Measurements from ENCODE around the gene RNU6-8.

The RNU6-8 gene

DNA sequence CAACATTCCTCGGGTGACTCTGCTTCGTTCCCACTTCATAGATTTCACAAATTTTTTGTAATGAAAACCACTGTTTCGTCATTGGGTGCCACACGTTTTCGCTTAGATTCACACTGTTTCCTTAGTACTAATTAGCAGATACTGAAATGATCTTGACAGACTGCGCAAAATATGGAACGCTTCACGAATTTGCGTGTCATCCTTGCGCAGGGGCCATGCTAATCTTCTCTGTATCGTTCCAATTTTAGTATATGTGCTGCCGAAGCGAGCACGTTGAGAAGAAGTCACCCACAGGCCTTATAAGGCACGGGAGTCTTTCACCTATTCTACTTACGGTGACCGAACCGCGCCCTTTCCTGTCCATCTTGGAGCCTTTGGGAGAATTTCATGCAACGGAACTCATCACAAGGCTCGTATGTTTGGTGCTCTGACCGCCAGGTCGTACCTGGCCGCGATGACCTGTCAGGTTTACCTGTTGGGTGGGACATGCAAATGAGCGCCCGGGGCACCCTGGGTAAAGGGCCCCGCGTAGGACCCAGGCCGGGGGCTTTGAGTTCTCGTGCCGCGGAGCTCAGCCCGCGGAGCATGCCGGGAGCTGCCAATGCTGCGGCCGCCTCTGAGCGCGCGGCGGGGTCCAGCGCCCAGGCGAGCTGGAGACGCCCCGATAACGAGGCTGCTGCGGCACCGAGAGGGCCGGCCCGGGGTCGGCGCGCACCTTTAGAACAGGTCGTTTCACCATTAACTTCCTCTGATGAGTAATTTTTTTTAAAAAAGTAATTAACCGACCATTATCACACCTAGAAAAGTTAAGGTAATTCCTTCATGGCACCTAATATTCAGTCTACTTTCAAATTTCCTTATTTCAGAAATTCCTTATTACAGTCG, at the start of gene RNU6-8 (continued):
- TF ChIP-seq ZBTB11 (tag by site-specific recombination; conservative IDR thresholded peaks at IDR 0.05; ENCODE audit: low read depth), result no peak
- peak; percentile 61 for TF ChIP-seq ZNF335 (tag by site-specific recombination; conservative IDR thresholded peaks at IDR 0.05)

GRCh38 chr14:32252030-32252670, 49.1 kb upstream of the RNU6-8 start:
- Histone ChIP-seq H3K36me3 (ENCODE audit: control insufficient read depth in 2 of 2, insufficient read depth in 1 of 2, low read length in 2 of 2) (no peaks in the 10 kb centered on the region), H3K27ac (ENCODE audit: extremely low read depth, low read depth, low read length) (no peak overlapping the region), H3K9me3 (ENCODE audit: control insufficient read depth, insufficient read depth, low read depth, low read length) (no peaks in the 10 kb centered on the region), H3K4me3 (ENCODE audit: low read depth, low read length) (no peak overlapping the region), H3K4me1 (ENCODE audit: control insufficient read depth, insufficient read depth, low read length) (no peaks in the 10 kb centered on the region)
- POLR2A ChIA-PET, result interaction anchor here (0.6 kb wide), 1 partner anchor 215 kb away, joined by 3 read pairs; no protein-coding TSS in a partner anchor
- CTCF ChIA-PET, result interaction anchor here (0.6 to 5.6 kb wide), 29 partner anchors 56 to 1994 kb away, joined by 3 to 38 read pairs (median 4); no protein-coding TSS in a partner anchor
- TF ChIP-seq ZNF10 (tag by site-specific recombination; IDR thresholded peaks at IDR 0.05), result 0 out of 2 replicates have a peak, but pooled peaks have one; percentile 14
- TF ChIP-seq, protein P1, sequence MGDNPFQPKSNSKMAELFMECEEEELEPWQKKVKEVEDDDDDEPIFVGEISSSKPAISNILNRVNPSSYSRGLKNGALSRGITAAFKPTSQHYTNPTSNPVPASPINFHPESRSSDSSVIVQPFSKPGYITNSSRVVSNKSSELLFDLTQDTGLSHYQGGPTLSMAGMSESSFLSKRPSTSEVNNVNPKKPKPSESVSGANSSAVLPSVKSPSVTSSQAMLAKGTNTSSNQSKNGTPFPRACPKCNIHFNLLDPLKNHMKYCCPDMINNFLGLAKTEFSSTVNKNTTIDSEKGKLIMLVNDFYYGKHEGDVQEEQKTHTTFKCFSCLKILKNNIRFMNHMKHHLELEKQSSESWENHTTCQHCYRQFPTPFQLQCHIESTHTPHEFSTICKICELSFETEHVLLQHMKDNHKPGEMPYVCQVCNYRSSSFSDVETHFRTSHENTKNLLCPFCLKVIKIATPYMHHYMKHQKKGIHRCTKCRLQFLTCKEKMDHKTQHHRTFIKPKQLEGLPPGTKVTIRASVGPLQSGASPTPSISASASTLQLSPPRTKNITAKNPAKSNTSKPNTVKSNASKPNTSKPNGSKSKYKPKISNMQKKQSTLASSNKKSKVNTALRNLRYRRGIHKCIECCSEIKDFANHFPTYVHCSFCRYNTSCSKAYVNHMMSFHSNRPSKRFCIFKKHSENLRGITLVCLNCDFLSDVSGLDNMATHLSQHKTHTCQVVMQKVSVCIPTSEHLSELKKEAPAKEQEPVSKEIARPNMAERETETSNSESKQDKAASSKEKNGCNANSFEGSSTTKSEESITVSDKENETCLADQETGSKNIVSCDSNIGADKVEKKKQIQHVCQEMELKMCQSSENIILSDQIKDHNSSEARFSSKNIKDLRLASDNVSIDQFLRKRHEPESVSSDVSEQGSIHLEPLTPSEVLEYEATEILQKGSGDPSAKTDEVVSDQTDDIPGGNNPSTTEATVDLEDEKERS (tag by site-specific recombination; IDR thresholded peaks at IDR 0.05), result no peak
- no peak for TF ChIP-seq ZNF521 (tag by site-specific recombination; IDR thresholded peaks at IDR 0.05)
- TF ChIP-seq ZNF394 (tag by site-specific recombination; IDR thresholded peaks at IDR 0.05; ENCODE audit: borderline replicate concordance), result no peak
- no peak for TF ChIP-seq ZBTB49 (tag by site-specific recombination; IDR thresholded peaks at IDR 0.05; ENCODE audit: low read depth)
- peak; percentile 60; the same call in 1 of the 2 replicates for TF ChIP-seq ZSCAN30 (tag by site-specific recombination; IDR thresholded peaks at IDR 0.05)
- TF ChIP-seq ZNF2 (tag by site-specific recombination; IDR thresholded peaks at IDR 0.05), result peak; percentile 68; the same call in 1 of the 2 replicates
- TF ChIP-seq OVOL3 (tag by site-specific recombination; IDR thresholded peaks at IDR 0.05), result no peak
- TF ChIP-seq TRIM28 (IDR thresholded peaks at IDR 0.05; ENCODE audit: borderline replicate concordance, low read length), result 0 out of 2 replicates have a peak, but pooled peaks have one; percentile 49
- no peak for TF ChIP-seq ZNF292 (tag by site-specific recombination; IDR thresholded peaks at IDR 0.05; ENCODE audit: borderline replicate concordance, low read depth)
- TF ChIP-seq ZNF76 (tag by site-specific recombination; IDR thresholded peaks at IDR 0.05; ENCODE audit: borderline replicate concordance, low read depth), result no peak
- peak; percentile 92 for TF ChIP-seq ZNF654 (tag by site-specific recombination; IDR thresholded peaks at IDR 0.05; ENCODE audit: low read depth)
- TF ChIP-seq ZBTB1 (tag by site-specific recombination; IDR thresholded peaks at IDR 0.05), result no peak
- peak; percentile 34 for TF ChIP-seq ZBTB8A (tag by site-specific recombination; IDR thresholded peaks at IDR 0.05)
- no peak for TF ChIP-seq KLF17 (tag by site-specific recombination; IDR thresholded peaks at IDR 0.05)
- no peak for TF ChIP-seq ZFHX2 (tag by site-specific recombination; conservative IDR thresholded peaks at IDR 0.05)
- TF ChIP-seq WT1 (tag by site-specific recombination; IDR thresholded peaks at IDR 0.05), result no peak
- no peak for TF ChIP-seq GLI4 (tag by site-specific recombination; IDR thresholded peaks at IDR 0.05)
- peak; percentile 90 for TF ChIP-seq ZNF600 (tag by site-specific recombination; IDR thresholded peaks at IDR 0.05)
- TF ChIP-seq ZNF510 (tag by site-specific recombination; IDR thresholded peaks at IDR 0.05; ENCODE audit: insufficient replicate concordance), result no peak
- no peak for TF ChIP-seq ZNF433 (tag by site-specific recombination; IDR thresholded peaks at IDR 0.05; ENCODE audit: low read depth)
- no peak for TF ChIP-seq ZNF311 (tag by site-specific recombination; IDR thresholded peaks at IDR 0.05; ENCODE audit: borderline replicate concordance)

Measured in HEK293 (cell line).